ENCODE data around the gene OR8H2.
"Not testable (repeated sequence)": the region's sequence is repeated elsewhere in the genome, so short reads cannot be mapped to it uniquely, and the experiment has no call there.

OR8H2 gene

GRCh38 chr11:56103210-56103737 is at the start of gene OR8H2:
Gene OR8H2, plus strand, starts transcription at chr11:56103687. Its CDS starts 1,356 bp downstream, at chr11:56105043.
- DNase-seq (ENCODE audit: low read depth), result no peak

GRCh38 chr11:56056366-56056765 is 47.1 kb upstream of the OR8H2 start:
- DNase-seq (ENCODE audit: low read depth), result not testable (repeated sequence)

- DNase-seq (ENCODE audit: low read depth), result not testable (repeated sequence)
Observed at GRCh38 chr11:56057661-56058237, 45.7 kb upstream of the OR8H2 start.

GRCh38 chr11:56058260-56058780 is 45.2 kb upstream of the OR8H2 start:
- DNase-seq (ENCODE audit: low read depth), result not testable (repeated sequence)

GRCh38 chr11:56066980-56067379 is 36.5 kb upstream of the OR8H2 start:
- DNase-seq (ENCODE audit: low read depth), result no peak

GRCh38 chr11:56089697-56090096 is 13.8 kb upstream of the OR8H2 start:
- no peak for DNase-seq (ENCODE audit: low read depth)

GRCh38 chr11:56093008-56093407 is 10.5 kb upstream of the OR8H2 start, which contains the start of gene OR8I2:
Gene OR8I2, plus strand, starts transcription at chr11:56093308. Its CDS starts 0 bp downstream, at chr11:56093308.
- DNase-seq (ENCODE audit: low read depth), result no peak

- no peak for DNase-seq (ENCODE audit: low read depth)
Observed at GRCh38 chr11:56122073-56122472, 18.6 kb downstream of the OR8H2 start, which contains the start of gene OR8H3. Gene OR8H3, plus strand, starts transcription at chr11:56122373. Its CDS starts 0 bp downstream, at chr11:56122373.

- DNase-seq (ENCODE audit: low read depth), result no peak
Observed at GRCh38 chr11:56140151-56140661, 36.7 kb downstream of the OR8H2 start, which contains the start of gene OR8J3. Gene OR8J3, minus strand, starts transcription at chr11:56140201. Its CDS starts 2,483 bp downstream, at chr11:56137718.

- not testable (repeated sequence) for DNase-seq (ENCODE audit: low read depth)
Observed at GRCh38 chr11:56143681-56144080, 40.2 kb downstream of the OR8H2 start.

- DNase-seq (ENCODE audit: low read depth), result no peak
Observed at GRCh38 chr11:56151376-56151775, 47.9 kb downstream of the OR8H2 start.

GRCh38 chr11:56152333-56152732 is 48.8 kb downstream of the OR8H2 start:
- DNase-seq (ENCODE audit: low read depth), result no peak

All from GM04503 (cell line).